GM21723 (cell line): Measurements from ENCODE around the gene ADAMTS4.

Source experiments
- ATAC-seq: cut with Tn5 transposase; IDR thresholded peaks from one replicate; pipeline ENCODE4 v1.9.1; 2021; ENCODE audit warnings: mild to moderate bottlenecking, moderate library complexity; ENCODE audit not compliant: unreplicated experiment

Gene ADAMTS4

DNA sequence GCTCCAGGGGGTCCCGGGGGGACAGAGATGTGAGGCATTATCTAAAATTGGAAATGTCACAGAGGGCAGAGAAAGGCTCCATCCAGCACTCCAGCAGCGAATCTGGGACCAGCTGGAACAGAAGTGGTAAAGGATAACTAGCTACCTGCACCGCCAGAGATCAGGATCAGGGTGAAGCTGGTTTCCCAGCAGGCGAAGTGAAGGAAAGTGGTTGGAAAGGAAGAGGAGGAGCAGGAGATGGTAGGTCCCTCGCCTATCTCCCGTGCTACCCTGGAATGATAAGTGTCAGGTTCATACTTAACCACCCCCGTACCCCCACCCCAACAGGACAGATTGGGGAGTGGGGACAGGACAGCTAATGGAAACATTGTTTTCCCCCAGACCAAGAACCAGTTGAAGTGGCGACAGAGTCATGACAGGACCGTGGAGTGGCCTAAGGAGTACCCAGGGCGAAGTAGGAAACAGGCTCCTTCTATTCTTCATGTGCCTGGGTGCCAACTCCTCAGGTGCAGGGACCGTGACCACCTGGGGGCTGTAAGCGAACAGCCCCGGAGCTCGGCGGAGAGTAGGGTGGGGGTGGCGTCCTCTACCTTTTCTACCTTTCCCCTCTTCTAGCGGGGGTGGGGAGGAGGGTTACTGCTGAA, 22.3 kb downstream of the ADAMTS4 start:
- ATAC-seq = peak; percentile 4

DNA sequence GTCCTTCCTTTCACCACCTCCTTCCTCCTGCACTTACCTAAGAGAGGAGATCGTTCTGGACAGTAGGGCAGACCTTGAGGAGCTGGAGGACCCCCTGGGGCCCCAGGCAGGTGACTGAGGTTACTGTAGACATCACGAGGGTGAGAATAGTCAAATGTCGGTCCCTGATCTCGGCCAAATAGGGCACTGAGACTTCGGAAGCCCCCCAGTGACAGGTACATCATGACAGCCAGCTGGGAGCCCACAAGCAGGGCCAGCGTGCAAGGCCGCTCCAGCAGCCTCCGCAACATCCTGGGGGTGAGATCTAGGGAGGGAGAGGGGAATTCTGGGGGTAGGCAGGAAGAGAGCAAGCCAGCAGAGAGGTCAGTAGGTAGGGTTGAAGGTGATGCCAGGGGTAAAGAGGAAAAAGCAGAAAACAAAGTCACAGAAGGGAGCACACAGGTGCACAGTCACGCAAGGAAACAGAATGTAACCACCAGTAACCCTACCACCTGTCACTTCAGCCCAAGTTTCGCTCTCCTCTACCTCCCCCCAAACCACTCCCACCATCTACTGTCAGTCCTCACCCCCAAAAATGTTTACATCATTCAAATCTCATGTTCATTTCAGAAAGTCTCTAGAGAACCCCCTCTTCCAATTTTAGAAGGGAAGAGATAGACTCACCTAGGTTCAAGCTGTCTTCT, 22.9 kb downstream of the ADAMTS4 start:
- ATAC-seq = no peak

DNA sequence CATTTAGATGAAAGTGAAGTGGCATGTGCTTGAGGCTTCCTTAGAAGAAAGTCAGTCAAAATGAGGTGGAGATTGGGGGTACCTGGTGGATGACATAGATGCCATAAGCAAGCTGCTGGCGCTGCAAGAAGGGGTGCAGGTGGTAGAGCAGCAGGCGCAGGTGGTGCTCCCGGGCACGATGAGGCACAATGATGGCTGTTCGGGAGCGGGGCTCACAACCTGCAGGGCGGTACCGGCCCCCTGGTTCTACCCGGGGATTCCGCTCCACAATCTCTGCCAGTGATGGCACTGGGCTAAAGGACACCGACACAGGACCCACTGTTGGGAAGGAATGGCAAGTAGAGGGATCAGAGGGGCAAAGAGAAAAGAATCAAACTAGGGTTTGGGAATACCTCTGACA, 23.9 kb downstream of the ADAMTS4 start:
- ATAC-seq = no peak

DNA sequence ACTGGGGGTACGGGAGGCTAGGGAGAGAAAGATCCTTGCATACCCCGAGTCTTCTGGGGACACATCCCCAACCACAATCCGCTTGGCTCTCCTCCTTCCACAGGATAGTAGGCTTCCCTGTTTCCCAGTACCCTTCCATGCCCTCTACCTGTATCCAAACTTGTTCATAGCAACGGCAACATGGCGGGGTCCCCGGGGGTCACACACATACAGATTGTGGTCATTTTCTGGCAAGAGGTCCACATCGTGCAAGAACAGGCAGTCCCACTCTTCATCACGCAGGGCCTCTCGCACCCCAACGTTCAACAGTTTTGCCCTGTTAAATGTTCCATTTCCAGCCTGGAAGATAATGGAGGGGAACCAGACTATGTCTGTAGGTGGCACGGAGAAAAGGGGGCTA, 25.1 kb downstream of the ADAMTS4 start:
- no peak for ATAC-seq

DNA sequence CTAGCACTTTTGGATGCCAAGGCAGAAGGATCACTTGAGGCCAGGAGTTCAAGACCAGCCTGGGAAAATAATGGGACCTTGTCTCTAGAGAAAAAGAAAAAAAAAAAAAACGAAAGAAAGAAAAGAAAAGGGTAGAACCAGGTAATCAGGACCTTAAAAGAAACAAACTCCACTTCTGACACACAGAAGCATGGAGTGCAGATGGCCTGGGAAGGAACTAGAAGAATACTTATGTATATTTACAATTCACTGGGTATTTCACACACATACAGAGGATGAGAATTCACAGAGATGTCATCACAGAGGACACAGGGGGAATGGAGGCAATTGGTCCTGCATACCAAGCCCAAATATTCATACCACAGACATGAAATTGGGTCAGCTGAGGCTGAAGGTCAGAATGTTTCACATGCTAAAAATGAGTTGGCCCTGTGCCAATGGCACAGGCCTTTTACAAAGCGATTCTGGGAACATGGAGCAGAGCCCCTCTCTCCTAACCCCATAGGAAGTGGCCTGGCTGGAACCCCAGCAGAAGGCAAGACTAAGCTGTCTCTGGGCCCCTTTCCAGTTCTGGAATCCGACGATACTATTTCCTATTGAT, 26.0 kb downstream of the ADAMTS4 start:
- ATAC-seq = no peak

DNA sequence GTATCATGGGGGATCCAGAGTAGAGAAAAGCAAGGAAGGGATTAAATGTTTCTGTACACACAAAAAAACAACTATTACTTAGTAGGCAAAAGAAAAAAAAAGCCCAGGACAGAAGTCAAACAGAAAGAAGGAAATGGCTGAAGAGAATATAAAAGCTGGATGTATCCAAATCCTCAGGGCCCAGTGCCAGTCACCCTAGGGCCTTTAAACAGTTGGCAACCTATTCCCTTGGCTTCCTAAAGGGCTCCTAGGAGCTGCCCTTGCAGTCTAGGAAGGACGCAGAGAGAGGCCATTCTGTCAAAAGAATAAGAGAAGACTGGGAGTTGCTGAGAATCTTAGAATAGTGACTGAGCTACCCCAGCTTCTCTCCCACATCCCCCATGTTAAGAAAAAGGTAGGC, 26.5 kb downstream of the ADAMTS4 start:
- no peak for ATAC-seq

DNA sequence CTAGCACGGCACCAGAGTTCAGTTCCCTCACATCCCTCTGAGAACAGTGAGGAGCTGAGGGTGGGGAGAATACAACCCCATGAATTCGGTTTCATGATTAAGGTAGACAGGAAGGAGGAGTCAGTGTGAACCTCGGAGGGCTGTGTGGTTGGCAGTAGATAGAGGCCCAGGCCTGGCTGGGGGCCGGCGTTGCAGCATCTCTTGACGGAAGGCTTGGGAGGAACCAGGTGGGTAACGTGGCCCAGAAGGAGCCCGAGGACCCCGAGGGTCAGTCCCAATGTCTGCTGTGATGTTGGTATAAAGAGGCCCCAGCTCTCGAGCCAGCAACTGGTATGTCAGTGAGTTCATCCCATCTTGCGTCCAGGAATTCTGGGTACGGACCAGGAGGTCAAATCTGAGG, 27.2 kb downstream of the ADAMTS4 start:
- no peak for ATAC-seq

DNA sequence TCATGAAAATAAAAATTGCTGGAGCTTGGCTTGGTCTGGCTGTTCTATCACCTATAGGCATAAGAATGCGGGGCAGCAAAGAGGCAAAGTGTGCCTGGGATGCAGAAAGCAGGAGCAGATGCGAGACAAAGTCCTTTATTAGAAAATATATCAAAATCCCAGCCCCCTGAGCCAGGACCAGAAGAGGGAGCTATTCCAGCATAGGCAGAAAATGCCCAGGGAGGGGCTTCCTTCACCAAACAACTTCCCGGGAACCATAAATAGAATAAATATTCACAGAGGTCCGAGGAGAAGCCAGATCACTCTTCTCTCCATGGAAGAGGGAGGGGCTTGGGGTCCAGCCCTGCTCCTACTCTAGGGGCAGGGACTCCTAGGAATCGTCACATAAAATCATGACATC, 27.7 kb downstream of the ADAMTS4 start:
- ATAC-seq = no peak

DNA sequence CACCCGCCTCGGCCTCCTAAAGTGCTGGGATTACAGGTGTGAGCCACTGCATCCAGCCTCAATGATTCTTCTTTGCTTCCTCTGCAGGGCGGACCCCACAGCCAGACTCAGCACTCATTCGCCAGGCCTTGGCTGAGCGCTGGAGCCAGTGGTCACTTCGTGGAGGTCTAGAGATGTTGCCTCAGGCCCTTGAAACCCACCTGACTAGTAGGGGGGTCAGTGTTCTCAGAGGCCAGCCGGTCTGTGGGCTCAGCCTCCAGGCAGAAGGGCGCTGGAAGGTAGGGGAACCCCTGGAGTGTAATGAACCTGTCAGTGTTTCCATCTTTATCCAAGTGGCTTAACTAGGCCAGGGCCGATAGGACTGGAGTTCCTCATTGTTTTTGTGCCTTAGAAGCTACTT, 29.9 kb downstream of the ADAMTS4 start:
- ATAC-seq = no peak

DNA sequence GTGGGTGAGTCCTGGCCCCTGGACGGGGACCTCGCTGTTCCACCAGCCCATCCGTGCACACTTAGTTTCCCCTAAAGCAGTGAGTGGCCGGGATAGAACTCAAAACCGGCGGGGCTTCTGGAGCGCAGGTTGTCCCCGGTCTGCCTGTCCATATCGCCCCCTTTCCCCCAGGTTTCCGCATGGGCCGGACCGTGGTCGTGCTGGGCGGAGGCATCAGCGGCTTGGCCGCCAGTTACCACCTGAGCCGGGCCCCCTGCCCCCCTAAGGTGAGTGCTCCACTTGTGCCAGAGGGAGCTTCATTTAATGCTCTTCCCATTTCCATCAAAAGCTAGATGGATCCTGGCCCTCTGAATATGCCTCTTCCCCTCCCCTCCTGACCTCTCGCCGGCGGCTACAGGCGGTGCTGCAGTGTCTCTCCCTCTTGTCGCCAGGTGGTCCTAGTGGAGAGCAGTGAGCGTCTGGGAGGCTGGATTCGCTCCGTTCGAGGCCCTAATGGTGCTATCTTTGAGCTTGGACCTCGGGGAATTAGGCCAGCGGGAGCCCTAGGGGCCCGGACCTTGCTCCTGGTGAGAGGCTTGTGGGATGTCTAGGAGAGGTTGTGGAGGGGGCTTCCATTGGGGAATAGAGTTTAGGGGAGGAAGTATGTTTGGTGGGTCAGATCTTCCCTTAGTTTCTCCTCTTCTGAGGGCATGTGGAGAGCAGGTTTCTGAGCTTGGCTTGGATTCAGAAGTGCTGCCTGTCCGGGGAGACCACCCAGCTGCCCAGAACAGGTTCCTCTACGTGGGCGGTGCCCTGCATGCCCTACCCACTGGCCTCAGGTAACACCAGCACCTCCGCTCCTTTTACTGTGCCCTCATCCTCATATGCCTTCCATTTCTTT, 31.9 kb downstream of the ADAMTS4 start:
- peak; percentile 7 for ATAC-seq

DNA sequence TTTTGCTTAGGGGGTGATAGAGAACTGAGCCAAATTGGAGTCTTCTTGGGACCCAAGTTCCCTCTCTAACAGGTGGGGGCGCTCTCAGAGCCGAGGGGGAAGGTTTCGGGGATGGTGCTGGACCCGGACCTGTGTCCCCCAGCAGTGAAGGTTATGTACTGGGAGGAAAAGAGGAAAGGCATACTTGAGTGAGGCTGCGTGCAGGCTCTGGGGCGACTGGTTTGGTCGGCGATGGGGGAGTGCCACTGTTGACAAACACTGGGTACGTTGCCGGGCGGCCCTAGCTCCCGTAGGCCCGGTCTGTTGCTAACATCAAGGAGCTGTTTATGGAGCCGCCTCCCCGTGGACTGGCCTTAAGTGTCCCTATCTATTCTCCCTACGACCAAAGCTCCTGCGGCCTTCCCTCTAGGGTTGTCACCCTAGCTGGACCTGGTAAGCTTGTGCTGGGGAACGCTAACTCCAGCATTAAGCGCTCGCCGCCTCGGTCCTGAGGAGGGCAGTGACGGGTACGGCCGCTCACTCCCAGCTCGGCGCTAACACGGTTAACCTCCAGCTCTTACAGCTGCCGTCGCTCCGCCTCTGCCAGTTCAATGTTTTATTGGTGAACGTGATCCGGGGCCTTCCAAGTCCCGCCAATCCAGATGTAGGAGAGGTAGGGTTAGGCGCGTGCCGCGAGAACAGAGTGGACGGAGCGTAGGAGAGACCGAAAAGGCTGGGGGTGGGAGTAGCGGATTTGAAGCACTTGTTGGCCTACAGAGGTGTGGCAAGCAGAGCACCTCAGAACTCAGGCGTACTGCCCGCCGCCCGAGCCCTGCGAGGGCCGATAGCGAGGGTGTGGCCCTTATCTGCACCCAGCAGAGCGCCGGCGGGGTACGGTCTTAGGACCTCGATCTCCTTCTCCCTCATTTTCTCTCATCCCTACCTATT, 32.8 kb downstream of the ADAMTS4 start, which contains the start of gene PPOX:
PPOX (plus strand) TSS at position 685 of the 927 bp plus-strand sequence. CDS start 422 bp downstream, outside the sequence.
- peak; percentile 95 for ATAC-seq

DNA sequence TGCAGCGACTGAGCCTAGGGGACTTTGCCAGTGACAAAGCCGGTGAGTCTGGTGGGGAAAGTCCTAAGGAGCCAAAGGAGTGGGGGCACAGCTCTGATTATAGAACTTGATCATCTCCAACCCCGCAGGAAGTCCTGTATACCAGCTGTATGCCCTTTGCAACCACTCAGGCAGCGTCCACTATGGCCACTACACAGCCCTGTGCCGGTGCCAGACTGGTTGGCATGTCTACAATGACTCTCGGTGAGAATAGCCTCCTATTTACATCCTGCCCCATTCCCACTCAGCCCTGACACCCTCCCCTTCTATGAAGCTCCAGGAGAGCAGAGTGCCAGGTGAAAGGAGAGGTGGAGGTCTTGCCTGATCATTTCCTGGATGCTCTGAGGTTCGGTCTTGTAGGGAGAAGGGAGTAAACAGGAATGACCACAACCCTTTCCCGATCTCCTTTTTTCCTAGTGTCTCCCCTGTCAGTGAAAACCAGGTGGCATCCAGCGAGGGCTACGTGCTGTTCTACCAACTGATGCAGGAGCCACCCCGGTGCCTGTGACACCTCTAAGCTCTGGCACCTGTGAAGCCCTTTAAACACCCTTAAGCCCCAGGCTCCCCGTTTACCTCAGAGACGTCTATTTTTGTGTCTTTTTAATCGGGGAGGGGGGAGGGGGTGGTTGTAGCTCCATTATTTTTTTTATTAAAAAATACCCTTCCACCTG, 33.8 kb downstream of the ADAMTS4 start:
- no peak for ATAC-seq

DNA sequence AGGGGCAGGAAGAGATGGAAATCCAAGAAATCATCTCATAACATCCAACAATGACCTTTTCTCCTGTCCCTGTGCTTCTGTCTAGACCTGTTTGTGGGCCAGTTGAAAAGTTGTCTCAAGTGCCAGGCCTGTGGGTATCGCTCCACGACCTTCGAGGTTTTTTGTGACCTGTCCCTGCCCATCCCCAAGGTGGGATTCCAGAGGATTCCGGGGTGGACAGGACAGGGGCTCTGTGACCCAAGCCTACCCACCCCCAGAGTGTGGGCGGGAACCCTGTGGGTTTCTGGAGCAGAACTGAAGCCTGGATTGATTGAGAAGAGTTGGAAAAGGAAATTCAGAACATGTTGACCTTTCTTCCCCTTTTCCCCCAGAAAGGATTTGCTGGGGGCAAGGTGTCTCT, 35.1 kb downstream of the ADAMTS4 start:
- ATAC-seq = no peak

DNA sequence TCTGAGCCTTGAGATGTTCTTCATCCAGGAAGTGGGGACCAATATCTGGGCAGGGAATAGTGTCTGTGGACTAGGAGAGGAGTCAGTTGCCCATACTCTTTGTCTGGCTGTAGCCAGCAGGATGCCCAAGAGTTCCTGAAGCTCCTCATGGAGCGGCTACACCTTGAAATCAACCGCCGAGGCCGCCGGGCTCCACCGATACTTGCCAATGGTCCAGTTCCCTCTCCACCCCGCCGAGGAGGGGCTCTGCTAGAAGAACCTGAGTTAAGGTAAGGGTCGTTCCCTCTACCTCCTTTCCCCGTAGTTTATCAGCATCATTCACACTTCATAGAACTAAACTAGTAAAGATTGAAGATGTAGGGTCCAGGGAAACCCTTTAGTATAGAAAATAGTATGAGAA, 36.0 kb downstream of the ADAMTS4 start:
- ATAC-seq = no peak

DNA sequence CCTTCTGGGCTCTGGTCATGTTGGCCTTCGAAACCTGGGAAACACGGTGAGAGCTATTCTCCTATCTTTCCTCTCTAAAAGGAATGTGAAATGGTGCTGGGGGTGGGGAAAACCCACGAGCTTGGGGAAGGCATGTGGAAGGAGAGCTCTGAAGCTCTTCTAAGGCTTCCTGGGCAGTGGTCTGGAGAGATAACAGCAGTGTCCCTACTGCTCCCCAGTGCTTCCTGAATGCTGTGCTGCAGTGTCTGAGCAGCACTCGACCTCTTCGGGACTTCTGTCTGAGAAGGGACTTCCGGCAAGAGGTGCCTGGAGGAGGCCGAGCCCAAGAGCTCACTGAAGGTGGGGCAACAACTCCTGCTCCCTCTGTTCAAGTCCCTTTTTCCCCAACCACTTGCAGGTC, 36.8 kb downstream of the ADAMTS4 start:
- ATAC-seq = no peak

DNA sequence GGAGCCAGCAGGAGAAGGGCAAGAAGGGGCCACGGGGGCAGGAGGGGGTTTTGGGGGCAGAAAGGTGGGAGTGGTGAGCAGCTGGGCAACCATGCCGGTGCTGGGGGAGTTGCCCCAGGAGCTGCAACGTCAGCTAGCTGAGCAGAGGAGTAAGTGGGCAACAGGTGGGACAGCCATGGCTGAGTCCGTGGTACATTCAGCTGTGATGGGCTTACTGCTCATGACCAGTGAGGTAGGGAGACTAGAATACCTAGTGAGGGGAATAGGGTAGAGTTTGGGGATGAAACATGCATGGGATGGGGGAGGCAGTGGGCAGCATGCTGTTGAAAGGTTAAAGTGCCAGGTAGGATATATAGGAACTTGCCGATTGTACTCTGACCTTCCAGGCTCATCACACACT, 37.2 kb downstream of the ADAMTS4 start:
- no peak for ATAC-seq

DNA sequence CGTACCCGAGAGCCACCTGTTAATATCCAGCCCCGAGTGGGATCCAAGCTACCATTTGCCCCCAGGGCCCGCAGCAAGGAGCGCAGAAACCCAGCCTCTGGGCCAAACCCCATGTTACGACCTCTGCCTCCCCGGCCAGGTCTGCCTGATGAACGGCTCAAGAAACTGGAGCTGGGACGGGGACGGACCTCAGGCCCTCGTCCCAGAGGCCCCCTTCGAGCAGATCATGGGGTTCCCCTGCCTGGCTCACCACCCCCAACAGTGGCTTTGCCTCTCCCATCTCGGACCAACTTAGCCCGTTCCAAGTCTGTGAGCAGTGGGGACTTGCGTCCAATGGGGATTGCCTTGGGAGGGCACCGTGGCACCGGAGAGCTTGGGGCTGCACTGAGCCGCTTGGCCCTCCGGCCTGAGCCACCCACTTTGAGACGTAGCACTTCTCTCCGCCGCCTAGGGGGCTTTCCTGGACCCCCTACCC, 38.1 kb downstream of the ADAMTS4 start:
- ATAC-seq = no peak

DNA sequence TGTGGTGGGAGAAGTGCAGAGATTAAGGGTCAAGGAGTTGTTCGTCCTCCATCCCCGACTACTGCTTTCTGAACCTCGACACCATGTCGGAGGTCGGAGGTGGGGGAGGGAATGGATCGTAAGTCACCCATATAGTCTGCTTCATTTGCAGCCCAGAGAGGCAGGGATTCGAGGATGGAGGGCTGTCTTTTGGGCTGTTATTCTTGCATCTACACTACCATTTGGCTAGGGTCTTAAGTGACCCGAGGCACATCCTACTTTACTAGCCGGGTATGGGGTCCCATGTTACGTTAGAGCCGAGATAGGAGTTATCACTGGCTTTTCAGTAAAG, 39.0 kb downstream of the ADAMTS4 start:
- no peak for ATAC-seq

DNA sequence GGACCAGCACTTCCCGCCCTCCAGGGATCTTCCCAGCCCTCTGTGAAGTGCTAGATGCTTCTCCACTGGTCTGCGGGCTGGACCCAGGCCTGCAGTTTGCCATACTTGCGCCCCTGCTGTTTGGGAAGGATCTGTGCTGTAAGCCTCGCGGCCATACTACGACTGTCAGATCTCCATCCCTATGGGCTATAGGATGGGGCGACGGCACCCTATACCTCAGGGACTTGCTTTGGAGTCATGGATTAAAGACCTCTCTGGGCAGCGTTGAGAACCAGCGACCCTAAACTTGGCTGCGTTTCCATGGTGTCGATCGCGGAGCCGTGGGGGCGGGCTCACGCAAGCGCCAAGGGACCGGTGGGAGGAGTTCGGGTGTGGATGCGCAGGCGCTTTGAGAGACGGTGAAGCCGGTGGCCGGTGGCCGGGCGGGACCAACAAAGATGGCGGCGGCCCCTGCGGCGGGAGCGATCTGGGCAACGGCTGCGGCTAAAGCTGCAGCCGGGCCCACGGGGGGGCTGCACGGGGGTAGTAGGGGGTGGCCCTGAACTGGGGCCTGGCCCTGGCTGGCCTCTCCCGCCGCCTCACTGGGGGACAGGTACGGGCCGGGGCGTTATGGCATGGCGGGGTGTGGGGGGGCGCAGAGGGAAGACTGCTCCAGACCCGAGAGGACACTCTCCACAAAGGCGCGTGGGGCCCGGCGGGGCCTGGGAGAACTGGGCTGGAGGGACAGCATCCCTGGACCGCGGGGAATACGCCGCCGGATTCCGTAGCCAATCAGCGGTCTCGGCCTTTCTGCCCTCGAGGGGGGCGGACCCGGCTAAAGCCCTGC, 39.6 kb downstream of the ADAMTS4 start, which contains the start of gene USP21:
USP21 (plus strand) TSS at position 414 of the 826 bp plus-strand sequence. CDS start 1,141 bp downstream, outside the sequence.
- ATAC-seq = peak; percentile 83
